Gastroesophageal sphincter (tissue), 3 donors: ENCODE results near the gene CARS1.

Experiments used
- POLR2AphosphoS5 ChIP-seq: sonication (generic); formaldehyde crosslinking; IDR thresholded peaks from one replicate; pipeline ENCODE4 v1.6.1; 2017; ENCODE audit warnings: antibody characterized with exemption
- TF ChIP-seq, protein P1 (sequence below), 4 experiments: fragments of 200-600 bp in 2 of 4; fragments of 450-650 bp in 2 of 4; sonication (generic) in 1 of 4; IDR thresholded peaks; one replicate each; pipeline ENCODE4 v1.5.1; 2017 to 2019; ENCODE audit warnings: antibody characterized with exemption in 4 of 4, mild to moderate bottlenecking in 2 of 4, moderate library complexity in 2 of 4

DNA sequence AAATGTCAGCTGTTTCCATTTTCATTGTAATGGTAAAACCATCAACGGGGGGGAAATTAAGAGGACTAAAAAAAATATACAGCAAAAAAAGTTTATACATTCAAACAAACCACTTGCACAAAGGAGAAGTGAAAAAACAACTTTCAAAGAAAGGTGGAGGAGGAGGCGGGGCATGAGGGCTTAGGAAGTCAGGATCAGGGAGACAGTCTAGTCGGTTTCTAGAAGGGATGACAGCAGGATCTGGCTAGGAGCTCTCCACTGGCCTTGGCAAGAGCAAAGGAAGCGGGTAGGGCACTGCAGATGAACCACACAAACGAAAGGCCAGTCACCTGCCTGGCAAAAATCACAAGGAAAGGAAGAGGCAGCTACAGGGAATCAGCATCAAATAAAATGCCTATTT lies 96.1 kb downstream of the CARS1 start:
- TF ChIP-seq, protein P1, sequence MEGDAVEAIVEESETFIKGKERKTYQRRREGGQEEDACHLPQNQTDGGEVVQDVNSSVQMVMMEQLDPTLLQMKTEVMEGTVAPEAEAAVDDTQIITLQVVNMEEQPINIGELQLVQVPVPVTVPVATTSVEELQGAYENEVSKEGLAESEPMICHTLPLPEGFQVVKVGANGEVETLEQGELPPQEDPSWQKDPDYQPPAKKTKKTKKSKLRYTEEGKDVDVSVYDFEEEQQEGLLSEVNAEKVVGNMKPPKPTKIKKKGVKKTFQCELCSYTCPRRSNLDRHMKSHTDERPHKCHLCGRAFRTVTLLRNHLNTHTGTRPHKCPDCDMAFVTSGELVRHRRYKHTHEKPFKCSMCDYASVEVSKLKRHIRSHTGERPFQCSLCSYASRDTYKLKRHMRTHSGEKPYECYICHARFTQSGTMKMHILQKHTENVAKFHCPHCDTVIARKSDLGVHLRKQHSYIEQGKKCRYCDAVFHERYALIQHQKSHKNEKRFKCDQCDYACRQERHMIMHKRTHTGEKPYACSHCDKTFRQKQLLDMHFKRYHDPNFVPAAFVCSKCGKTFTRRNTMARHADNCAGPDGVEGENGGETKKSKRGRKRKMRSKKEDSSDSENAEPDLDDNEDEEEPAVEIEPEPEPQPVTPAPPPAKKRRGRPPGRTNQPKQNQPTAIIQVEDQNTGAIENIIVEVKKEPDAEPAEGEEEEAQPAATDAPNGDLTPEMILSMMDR (IDR thresholded peaks at IDR 0.05) = no peak
- TF ChIP-seq POLR2AphosphoS5 = no peak
